ENCODE data around the gene NECAB3.

The NECAB3 gene

DNA sequence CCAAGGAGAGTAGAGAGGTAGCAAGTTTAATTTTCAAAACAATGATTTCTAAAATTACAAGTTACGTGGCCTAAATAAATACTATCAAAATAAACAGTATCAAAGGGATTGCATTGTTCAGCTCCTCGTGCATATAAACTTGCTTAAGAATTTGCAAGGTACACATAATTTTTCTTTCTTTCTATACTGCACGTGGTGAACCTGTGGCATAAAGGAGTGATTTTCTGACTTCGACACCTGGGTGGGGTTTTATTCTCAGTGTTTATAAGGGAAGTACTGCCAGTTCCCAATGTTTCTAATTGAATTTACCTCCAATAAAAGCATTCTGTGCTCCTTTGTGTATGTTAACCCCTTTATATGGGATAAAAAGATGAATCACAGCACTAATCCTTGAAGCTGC lies 62.2 kb downstream of the NECAB3 start:
- no peak for DNase-seq (ENCODE audit: low read depth)

DNA sequence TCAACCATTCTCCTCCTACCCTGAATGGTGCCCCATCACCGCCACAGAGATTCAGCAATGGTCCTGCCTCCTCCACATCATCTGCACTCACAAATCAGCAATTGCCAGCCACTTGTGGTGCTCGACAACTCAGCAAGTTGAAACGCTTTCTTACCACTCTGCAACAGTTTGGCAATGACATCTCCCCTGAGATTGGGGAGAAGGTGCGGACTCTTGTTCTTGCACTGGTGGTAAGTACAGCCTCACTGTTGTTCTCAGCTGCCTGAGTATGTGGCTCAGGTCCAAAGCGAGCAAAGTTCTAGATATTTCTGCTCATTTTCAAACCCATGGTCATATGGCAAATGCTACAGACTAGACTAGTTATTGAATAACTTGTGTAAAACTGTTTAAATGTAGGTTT lies 63.1 kb downstream of the NECAB3 start:
- no peak for DNase-seq (ENCODE audit: low read depth)

DNA sequence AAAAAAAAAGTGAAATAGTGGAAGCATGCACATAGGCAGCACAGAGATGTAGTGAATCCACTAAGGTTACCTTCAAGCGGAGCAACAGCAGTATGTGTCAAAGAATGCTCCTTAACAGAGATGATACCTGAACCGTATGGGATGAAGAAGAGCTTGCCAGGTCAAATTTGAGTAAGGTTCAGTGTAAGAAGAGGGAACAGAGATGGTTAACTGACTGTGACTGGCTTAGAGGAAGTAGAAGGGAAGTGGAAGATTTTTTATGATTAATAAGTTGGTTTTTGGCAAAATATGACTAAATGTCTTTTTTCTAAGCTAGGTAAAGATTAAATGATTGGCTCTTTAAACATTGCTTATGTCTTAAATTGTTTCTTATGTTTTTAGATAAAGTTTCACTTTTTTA lies 64.7 kb downstream of the NECAB3 start:
- DNase-seq (ENCODE audit: low read depth) = no peak
